SK-N-DZ (cell line): Measurements from ENCODE around the gene TPCN2.

Experiments
- DNase-seq: peaks from one replicate; pipeline ENCODE4 v3.0.0-alpha.2; 2015; ENCODE audit warnings: low spot score

TPCN2 gene

GRCh38 chr11:69094111-69094914 lies 45.6 kb downstream of the TPCN2 start:
- no peak for DNase-seq

GRCh38 chr11:69094915-69095290 lies 46.2 kb downstream of the TPCN2 start:
- no peak for DNase-seq

- DNase-seq: no peak
Measured at GRCh38 chr11:69095300-69095699, 46.6 kb downstream of the TPCN2 start.

- no peak for DNase-seq
Measured at GRCh38 chr11:69096473-69096872, 47.7 kb downstream of the TPCN2 start.

- DNase-seq: no peak
Measured at GRCh38 chr11:69097263-69097662, 48.5 kb downstream of the TPCN2 start.

DNA sequence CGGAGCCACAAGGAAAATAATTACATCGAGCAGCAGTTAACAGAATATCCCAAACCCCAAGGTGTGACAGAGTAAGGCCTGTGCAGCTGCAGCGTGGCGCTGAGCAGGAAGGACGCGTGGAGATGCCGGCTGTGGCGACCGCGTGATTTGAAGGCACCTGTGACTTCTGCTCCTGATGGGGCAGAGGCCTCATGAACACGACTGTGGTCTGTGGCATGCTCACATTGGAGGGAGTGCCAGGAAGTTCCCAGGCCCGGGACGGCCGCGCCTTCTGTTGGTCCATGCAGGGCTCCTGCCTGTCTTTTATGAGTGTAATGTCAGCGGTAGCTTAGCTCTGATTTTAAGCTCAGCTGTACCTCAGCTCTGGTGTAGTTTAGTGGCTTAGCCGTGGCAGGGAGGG lies 50.4 kb downstream of the TPCN2 start:
- DNase-seq: no peak

- DNase-seq: no peak
Measured at GRCh38 chr11:69100454-69101114, 51.9 kb downstream of the TPCN2 start.

DNA sequence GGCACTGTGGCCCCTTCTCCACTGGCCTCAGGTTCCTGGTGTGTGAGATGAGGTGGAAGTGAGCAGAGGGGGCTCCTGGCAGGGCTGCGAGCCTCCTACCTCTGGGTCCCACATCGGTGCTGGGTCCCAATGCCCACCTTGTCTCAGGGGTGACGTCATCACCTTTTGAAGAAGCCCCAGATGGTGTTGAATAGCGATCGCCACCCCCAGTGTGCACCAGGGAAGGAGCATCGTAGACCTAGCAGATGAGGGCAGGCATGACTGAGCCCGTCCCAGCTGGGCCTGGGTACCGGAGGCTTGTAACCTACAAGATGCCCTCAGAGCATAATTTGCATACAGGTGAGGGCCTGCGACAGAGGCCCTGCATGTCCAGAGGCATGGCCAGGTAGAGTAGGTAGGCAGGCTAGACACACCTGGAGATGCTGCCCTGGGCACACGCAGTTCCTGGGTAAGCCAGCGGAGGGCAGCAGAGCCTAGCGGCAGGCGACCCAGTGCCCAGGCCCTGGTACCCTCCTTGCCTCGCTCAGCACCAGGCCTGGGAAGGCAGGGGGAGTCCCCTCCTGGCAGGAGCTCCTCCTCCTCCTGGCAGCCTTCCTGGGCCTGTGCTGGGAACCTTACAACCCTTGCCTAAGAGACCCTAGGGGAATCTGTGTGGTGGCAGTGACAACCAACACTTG lies 52.5 kb downstream of the TPCN2 start:
- DNase-seq: peak; percentile 79

- DNase-seq: no peak
Measured at GRCh38 chr11:69101792-69102695, 53.3 kb downstream of the TPCN2 start.

- DNase-seq: peak; percentile 75
Measured at GRCh38 chr11:69102732-69103615, 54.2 kb downstream of the TPCN2 start.

GRCh38 chr11:69104212-69104855 lies 55.6 kb downstream of the TPCN2 start:
- no peak for DNase-seq

DNA sequence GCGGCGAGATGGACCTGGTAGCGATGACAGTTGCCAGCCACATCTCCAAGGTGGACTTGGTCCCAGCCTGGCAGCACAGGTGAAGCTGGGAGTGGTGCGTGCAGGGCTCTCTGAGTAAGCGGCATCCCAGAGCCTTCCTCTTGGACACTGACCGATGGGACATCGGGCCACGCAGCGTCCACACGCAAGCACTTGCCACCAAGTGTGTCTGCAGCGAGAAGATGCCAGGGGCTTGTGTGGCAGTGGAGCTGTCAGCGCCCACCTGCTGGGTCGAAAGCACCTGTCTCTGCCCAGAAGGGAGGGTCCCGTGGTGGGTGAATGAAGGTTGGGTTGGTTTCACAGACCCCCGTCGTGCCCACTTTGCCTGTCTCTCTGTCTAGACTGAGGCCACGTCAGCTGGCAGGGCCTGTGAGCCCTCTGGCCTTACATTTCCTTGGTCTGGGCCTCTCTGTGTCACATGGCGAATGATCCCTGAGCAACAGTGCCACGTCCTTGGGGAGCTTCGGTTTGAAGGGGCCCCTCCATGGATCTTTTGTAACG lies 56.2 kb downstream of the TPCN2 start:
- DNase-seq: no peak

DNA sequence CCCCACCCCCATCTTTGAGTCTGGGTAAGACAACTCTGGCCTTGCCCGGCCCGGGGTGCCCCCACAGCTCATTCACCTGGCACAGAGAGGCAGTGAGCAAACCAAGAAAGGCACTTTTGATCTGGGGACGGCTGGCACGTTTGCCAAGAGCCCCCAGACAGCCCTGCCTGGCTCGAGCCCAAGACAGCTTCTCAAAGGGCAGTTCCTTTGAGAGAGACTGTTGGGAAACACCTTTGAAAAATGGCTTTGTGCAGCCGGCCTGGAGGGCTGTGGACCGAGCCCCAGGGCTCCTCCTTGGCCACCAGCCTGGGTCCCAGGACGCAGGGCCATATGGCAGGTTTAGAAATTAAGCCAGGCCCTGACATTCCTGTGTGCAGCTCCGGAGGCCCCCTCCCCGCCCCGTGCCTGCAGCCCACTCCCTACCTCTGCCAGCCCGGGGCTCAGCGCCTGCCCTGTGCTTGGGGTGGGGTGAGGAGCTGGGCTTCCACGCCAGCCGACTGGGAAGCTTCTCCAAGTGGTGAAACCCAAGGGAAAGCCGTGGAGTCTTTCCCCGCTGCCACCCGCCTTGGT lies 56.8 kb downstream of the TPCN2 start:
- no peak for DNase-seq

DNA sequence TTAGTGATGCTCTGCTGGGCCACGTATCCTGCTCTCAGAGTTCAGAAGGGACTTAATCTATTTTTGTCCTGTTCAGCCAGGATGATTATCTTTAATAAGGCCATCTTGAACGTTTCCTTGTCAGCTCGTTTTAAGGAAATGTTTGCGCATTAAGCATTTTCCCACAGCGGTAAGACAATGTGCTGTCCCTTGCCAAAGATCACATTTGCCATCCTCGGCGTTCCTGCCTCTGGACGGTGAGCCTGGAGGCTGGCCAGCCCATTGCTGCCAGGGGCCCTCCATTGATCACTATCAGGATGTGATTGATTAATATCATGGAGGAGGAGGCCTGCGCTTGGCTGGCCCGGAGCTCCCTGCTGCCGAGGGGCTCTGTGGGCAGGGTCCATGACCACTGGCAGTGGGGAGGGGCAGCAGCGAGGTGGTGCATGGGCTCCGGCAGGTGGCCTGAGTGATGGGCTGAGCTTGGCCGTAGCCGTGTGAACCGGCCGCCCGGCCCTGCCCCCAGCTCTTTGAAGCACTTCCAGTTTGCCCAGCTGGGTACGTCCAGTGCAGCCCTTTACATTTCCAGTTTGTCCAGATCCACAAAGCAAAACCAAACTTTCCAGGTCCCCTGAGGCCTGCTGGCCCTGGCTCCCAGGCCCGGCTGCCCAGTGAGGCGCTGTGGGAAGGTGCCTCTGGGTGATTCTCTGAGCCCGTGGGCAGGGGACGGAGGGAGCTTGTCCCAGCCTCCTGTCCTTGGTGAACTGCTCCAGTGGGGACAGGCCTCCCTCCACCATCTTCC lies 57.5 kb downstream of the TPCN2 start:
- peak; percentile 89 for DNase-seq

DNA sequence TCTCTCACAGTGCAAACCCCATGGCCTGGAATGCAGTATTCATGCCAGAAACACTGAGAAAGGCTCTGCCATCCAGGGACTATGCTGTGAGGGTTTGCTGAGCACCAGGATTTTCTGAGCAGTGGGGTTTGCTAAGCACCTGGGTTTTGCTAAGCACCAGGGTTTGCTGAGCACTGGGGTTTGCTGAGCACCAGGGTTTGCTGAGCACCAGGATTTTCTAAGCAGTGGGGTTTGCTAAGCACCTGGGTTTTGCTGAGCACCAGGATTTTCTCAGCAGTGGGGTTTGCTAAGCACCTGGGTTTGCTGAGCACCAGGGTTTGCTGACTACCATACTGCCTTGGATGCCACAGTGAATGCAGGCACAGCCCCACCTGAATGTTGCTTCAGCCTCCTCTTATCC lies 58.7 kb downstream of the TPCN2 start:
- DNase-seq: no peak

GRCh38 chr11:69108030-69108429 lies 59.3 kb downstream of the TPCN2 start:
- DNase-seq: no peak

DNA sequence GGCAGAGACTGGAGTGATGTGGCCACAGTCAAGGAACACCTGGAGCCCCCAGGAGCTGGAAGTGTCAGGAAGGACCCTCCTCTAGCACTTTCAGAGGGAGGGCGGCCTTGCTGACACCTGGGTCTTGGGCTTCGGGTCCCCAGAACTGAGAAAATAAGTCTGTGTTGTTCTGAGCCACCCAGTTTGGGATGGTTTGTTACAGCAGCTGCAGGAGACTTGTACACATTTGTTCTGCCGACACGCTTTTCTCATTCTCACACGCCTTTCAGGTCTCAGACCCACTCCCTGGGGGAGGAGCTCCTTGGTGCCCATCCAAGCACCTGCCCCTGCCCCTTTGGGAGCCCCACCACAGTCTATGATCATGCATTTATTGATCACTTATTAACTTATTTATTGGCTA lies 59.8 kb downstream of the TPCN2 start:
- DNase-seq: no peak

GRCh38 chr11:69109101-69109500 lies 60.4 kb downstream of the TPCN2 start:
- no peak for DNase-seq

- DNase-seq: no peak
Measured at GRCh38 chr11:69110451-69110850, 61.7 kb downstream of the TPCN2 start.
